Activated gamma-delta T cell (primary cell): ENCODE measurements around the gene XDH.

ENCODE experiments used
- DNase-seq: peaks from one replicate; lab custom pipeline; 2025; lab: John Stamatoyannopoulos, UW

XDH gene

DNA sequence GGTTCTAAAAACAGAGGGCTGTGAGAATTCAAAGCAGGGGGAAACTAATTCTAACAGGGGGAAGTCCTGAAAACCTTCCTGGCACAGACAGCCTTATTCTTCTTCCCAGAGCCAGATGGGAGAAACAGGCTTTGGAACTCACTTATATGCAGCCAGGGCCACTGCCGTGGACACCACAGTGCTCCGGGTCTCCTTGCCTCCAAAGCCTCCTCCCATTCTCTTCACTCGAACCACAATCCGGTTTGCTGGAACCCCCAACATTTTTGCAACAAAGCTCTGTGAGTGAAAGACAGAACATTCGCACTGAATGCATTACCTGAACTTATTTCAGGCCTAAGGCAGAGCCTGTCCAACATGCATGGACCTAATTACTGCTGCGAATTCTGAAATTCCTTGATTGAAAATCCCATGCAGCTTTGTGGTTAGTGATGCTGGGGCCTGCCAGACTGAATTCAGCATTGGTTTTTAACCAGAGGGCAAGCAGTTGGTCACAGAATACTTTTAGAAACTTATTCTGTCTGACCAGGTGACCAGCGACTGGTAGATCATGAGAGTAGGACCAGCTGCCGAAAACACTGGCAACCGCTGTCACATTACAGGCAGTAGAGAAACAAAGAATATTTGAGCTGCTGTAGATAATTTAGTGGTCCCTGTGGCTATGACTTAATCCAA, 48.6 kb downstream of the XDH start:
- DNase-seq: no peak

DNA sequence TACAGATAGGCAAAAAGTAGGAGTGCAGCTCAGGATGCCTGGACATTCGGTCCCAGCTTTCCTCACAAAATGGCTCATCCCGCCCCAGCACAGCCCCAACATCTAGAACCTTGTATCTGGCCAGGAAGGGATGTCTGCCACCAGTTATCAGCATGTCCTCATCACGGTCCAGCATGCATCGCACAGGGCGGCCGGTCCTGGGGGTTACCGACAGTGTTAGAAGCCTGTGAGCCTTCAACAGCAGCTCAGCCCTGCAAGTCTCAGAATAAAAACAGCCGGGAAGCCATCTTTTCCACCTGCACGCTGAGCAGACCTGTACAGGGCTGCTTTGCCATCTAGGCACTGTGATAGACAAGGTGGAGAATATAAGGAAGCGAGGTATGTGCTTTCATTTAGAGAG, 49.2 kb downstream of the XDH start:
- DNase-seq: no peak

DNA sequence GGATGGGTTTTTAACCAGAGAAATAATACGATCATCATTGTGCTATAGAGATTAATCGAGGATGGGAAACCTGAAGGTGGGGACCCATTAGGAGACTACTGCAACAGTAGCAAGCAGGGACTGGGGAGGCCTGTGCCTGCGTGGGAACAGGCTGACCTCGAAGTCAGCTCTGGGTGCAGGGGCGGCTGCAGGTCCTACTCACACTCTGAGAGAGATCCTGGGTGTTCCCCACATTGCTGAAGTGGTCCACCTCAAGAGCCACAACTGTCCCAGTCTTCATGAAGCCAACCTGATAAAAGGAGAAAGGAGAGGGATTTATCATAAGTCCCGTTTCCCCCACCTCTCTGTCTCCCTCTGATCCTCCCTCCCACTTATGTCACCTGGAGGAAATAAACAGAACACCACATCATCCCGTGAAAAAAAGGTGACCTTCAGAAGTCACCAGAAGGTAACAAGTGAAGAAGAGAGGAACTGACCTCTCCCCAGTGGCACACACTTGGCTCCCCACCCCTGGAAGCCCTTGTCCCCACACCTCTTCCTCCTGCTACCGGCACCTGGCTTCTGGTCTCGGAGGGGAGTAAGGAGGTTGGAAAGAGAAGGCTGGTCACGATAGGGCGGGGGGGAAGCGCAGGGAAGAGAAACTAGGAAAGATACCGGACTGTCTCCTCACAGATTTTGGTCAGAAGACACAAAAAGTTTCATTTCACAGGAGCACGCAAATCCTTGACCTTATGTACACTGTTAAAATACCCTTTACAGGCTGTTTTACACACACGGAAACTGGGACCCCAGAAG, 50.4 kb downstream of the XDH start:
- no peak for DNase-seq

DNA sequence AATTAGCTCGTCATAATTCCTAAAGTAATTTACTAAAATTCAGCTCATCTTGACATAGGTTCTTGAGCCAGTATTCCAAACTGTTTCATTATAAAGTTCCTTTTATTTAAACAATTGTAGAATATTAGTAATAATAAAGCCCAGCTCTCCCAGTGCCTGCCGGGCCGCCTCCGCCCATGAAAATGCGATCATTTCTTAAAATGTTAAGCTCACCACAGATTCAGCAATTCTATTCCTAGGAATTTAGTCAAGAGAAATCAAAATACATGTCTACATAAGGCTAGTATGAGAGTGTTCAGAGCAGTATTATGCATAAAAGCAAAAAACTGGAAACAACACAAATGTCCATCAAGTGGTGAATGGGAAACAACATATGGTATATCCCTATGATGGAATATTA, 52.0 kb downstream of the XDH start:
- DNase-seq: no peak

DNA sequence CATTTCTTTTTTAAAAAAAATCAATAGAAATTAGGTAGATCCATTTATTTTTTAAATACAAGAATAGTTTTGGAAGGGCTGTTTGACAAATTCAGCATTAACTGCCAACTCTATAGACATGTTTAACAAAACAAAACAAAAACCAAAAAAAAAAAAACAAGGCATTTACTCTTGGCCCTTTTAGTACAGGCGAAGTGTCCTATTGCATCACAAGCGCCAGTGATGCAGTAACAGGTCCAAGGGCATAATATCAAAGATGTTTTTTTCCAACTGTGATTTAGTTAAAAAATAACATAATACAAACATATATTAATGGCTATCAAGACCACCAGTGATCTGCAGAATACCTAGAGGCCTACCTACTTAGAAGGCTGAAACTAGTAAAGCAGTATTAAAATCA, 55.3 kb downstream of the XDH start:
- DNase-seq: no peak

DNA sequence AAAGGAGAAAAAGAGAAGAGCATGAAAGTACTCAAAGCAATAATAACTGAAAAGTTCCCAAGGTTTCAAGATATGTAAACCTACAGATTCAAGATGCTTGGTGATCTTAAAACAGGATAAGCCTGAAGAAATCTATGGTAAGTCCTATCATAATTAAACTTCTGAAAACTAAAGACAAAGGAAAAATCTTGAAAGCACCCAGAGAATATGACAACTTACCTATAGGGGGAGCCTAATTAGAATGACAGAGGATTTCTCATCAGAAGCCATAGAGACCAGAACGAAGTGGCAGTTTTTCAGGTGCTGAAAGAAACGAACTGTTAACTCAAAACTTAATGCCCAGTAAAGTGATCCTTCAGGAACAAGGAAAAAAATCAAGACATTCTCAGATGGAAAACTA, 59.7 kb downstream of the XDH start:
- DNase-seq: no peak

DNA sequence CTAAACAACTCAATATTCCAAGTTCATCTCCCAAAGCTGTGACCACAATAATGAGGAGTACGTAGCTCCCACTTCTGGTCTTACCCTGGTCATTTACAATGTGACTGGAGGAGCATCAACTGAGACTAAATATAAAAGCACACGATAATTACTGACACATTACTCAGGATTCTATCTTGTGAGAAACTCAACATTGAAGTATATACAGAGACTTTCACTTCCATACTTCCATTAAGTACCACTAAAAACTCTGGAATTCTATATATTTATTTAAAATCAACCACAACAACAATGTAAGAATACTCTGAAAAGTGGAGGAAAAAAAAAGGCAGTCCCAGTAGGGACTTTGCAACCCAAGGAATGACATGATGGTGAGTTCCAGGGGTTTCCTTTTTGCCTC, 61.4 kb downstream of the XDH start:
- no peak for DNase-seq

DNA sequence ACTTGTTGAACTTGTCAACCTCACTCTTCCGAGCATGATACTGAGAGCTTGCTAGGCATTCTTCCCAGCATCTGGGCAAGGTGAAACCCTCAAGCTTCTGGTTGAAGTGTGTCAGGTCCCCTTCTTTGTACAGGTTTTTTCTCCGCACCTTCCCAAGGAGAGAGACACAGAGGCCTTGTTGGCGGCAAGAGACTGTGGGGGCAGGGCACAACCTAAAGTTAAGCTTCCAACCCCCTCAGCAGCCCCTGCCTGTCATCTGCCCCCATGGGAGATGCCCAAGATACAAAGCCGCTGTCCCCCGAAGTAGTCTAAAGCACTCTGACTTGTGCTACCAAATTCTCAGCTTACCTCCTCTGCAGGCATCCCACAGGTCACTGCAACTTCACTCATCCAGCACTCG, 64.9 kb downstream of the XDH start:
- no peak for DNase-seq

DNA sequence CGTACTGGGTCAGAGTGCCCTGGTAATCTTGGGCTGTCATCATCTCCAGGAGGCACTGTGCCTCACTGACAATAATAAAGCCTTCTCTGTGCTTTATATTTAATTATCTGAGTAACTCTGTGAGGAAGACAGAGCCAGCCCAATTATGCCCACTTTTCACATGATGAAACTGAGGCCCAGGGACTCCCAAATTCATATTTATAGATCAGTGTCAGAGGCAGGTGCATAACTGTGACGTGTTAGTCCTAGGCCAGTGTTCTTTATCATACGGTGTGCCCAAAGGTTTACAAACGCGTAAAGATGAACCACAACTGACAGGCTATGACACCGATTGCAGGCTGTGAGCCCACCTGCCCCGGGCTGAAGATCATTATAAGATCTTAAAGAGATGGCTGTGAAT, 65.4 kb downstream of the XDH start:
- no peak for DNase-seq

DNA sequence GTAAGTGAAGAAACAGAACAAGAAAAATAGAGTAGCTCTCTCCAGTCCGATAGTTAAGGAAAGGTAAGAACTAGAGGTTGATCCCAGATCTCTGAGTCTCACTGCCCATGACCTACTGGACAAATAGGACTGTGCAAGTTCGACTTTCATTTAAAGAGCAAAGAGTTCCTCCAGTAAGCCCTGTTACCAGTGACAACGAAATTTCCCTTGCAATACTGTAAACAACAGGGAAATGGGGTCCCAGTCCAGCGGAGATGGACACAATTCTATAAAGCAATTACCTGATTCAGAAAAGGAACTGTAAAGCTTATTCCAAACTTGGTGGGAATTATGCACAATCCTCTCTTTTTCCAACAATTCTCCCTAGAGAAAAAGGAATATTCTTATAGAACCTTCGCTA, 65.9 kb downstream of the XDH start:
- no peak for DNase-seq

DNA sequence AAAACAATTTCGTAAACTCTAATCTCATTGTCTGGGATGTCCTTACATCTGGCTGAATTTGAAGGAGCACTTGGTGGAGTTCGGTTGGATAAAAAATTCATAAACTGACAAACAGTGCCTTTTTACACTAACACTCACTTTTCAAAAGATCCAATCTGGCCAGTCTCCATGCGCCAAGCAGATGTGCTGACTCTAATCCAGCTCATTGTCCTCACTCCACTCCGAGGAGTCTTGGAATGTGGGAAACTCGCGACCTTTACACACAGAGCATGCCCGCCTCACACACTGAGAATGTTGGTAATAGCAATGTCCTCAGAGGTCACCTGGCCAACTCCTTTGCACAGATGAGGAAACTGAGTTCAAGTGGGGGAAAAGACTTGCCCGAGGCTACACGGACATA, 66.8 kb downstream of the XDH start:
- DNase-seq: no peak

DNA sequence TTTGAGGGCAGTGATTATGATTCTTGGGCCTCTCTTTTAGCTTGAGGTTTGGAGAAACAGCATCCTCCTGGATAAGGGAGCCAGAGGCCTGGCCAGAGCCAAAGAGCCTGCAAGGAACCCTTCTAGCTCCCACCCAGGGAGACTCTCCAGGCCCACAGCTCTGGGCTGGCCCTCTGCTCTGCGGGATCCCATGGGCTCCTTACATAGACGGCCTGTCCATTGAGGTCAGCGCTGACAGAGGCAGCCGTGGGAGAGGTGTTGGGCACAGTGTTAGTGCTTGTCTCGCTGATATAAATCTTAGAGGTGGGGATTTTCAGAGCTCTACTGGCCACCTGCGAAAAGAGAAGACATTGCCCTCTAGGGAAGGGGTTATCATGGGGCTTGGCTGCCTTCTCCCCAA, 67.2 kb downstream of the XDH start:
- no peak for DNase-seq

DNA sequence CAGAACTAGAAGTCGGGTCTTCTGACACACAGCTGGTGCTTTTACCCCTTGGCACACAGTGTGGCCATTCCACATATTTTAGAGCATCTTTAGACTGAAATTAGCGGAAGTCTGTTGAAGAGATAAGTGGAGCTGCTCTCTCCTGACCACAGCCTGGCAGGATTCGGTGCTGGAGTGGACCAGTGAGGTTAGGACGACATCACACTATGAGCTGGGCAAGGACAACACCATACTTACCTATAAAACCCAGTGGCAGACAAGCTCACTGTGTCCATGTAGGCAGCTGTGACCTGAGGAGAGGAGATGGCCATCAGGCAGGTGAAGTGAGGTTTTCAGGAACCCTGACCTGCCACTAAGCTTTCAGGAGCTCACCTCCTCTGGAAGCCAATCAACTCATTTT, 70.1 kb downstream of the XDH start:
- DNase-seq: no peak

DNA sequence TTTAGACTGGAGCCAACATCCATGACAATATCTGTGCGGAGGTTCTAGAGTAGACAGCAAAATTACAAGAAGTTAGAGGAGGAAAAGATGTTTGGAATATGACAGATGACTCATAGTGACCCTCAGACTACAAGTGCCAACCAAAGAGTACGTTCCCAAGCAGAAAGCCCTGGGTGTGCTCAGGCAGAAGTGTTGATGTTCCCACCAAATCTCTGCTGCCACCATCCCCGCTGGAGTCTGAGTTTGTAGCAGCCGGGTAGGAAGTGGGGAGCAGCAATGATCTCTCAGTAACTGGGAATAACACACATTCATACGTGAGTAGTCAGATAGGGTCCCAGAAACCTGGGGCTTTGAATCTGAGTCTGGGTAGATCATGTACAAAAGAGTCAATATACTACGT, 73.2 kb downstream of the XDH start:
- DNase-seq: no peak

DNA sequence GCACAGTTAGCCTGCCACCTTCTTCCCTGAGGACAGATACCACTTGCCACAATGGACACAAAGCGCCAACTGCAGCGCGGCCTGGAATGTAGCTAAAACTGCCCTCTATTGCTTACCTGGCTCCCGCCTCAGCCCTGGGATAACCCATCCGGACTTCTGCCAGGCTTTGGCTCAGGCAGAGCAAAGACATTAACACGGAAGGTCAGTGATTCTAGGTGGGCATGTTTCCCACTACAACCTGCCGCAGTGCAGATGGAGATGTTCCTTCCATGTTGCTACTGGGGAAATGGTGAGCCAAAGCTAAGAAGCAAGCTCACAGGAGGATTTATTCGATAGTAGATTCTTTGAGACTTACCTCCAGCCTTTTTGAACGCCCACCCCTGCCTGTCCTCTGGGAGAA, 74.8 kb downstream of the XDH start:
- no peak for DNase-seq

DNA sequence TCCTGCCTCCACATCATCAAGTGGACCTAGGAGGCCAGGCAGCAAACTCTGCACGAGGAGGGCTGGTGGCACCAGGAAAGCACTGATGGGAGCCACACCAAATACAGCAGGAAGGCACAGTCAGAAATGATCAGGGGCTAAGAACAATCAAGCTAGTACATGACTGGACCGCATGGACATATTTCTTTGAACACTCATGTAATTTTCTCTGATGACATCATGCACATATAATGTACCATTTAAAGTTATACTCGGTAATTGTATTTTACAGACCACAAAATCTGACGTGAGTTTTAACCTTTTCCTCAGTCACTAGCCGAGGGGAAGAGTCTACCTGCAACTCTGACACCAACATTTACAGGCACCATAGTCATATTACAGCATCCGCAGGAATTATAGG, 76.7 kb downstream of the XDH start:
- DNase-seq: no peak

DNA sequence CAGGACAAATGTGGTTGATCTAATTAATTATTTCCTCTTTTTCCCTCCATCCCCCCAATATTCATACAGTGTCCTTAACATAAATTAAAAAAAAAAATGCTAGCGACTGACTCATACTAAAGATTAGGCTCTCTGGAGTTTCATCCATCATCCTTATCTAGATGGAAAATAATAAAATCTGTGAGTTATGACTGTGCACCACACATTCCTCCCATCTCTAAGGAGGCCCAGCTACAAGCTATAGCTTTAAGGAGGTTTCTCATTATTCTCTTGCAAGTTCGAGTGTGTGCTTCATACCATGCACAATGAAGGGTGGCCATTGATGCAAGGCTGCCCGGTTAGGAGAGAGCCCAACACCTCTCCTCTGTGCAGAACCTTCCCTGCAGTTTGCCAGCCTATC, 77.3 kb downstream of the XDH start:
- no peak for DNase-seq

DNA sequence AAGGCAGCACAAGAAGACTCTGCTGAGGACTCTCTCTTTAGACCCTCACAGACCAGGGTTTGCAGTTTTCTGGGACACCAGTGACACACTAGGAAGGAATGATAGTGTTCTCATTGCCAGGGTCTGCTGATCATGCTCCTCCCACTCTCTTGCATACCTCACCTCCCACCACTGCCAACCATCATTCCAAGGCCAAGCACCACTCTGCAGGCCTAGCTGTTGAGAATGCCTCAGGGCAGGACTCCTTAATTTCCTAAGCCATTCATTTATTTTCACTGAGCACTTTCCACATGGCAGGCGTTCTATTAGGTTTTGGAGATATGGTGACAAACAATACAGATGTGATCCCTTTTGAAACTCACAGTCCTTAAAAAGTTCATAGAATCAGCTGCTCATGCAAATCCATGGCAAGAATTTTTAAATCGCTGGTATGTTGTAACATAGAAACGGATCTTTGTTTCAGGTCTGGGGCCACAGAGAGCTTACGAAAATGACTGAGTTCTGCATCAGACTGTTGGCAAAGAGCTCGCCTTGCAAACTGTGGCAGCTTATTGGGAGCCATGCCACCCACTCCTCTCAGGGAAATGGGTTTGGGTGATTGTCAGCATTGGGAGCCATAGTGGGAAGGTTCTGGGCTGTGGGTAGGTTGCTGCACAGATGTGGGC, 78.5 kb downstream of the XDH start:
- DNase-seq: no peak

DNA sequence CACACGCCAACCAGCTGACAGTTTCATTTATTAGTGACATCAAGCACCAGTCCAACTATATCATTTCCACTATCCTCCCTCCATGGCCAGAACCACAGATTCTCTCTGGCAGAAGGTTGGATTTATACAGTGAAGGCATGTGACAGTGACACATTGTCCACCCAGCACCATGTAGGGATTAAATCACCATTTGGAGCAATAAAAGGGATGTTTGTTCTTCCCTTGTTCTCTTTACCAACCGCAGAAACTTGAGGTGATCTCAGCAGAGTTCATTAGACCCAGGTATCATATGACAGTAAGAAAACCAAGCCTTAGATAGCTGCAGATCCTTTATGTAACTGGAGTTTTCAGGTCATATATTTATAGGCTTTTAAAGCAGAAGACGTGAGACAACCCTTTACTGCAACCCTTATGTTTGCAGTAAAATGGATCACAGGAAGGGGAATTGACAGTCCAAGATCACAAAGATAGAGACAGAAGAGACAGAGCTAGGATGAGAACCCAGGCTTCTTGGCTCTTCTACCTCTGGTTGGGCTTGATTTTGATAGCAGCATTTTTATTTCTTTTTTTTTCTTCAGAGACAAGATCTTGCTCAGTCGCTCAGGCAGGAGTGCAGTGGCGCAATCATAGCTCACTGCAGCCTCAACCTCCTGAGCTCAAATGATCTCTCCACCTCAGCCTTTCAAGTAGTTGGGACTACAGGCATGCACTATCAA, 80.1 kb downstream of the XDH start:
- DNase-seq: no peak

DNA sequence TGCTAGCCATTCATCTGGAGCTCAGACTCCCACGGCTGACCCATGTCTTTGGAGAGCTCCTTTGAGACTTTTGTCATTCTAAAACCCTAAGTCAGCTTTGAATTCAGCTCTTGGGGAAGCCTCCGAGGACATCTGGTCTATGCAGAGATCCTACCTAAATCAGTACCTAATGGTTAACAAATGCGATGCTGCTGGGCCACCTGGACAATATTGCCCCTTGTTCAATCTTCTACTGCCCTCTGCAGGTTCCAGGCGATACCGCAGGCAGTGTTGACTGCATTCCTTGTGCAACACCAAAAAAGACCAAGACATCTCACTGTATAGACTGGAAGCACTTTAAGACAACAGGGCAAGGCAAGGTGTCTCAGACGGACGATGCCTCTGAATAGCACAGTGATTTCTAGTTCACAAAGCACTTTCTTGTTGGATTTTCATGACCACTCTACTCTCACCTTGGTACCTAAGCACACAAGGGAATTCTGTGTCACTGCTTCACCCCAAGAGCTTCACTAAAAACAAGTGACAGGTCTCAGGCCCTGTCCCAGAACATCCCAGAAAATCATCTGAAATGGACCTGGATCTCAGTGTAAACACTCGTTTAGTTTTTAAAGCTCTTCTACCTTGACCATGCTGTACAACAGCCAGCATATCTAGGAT, 80.9 kb downstream of the XDH start:
- DNase-seq: no peak

DNA sequence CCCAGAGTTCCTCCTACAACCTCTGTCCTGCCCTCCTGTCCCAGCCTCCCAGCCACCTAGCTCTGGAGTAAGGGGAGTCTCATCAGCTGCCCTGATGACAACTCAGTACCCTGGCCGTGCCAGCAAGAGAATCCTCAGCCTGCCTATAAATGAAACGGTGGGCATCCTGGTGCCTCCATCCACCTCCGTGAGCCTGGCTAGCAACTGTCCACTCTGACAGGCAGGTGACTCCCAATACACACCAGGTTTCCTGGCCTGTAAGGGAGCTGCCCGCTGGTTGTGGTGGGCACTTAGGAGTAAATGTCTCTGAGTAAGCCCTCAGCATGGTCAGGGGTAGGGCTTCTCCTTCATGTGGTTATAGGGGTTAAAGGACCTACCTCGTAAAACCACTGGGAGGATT, 81.5 kb downstream of the XDH start:
- no peak for DNase-seq

DNA sequence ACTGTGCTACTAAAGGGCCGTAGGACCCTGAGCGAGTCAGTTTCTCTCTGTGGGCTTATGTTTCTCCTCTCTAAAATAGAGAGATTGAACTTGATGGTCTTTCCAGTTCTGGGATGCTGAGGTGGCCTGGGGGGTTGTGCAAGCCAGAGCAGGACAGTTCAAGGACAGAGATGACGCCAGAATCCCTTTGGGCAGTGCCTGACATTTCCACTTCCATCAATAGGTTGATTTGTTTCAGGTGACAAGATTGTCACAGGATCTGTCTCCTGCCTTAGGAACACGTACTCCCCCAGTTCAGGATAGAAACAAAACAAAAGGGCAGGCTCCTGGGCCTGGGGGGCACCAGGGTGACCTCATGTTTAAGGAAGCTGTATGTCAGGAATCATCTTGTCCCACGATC, 82.0 kb downstream of the XDH start:
- DNase-seq: no peak
